Measurements from ENCODE around the gene STK32C. TPM values are rescaled to one million over a fixed set of nuclear protein-coding genes. Genes with fewer than 3 reads are reported as not detected.

STK32C gene
- total and polyA plus RNA-seq, 10 donors = 9.6 to 27.8 (median 15.7) TPM

- intact Hi-C loops (cut with DNase I; ENCODE audit: low total_unique reads) = no loop called here
- Histone ChIP-seq H3K4me1 (peaks cover 0 to 10% (median 0%) of the 10 kb centered on the region in 6 donors), H3K27ac (no peak overlapping the region), H3K36me3 (peaks cover 0 to 5% (median 0%) of the 10 kb centered on the region in 6 donors), H3K4me3 (no peak overlapping the region), H3K9me3 (no peaks in the 10 kb centered on the region), H3K27me3 (replicated peaks in 1 of 7) (peaks cover 0 to 61% (median 18%) of the 10 kb centered on the region in 7 donors)
- WGBS, 5 donors = 84 to 91% (median 88%) methylated on average over 9 to 11 of the region's 11 CpGs
- peak; percentile 22 for DNase-seq
- TF ChIP-seq POLR2A (IDR thresholded peaks at IDR 0.05) = no peak
- TF ChIP-seq CTCF (IDR thresholded peaks at IDR 0.05 in 8 of 11, conservative IDR thresholded peaks at IDR 0.05 in 3 of 11) = no peak
- no peak for TF ChIP-seq POLR2AphosphoS5 (IDR thresholded peaks at IDR 0.05)
Measured at GRCh38 chr10:132174237-132174636, 133.5 kb downstream of the STK32C start.

GRCh38 chr10:132173185-132173584, 134.6 kb downstream of the STK32C start:
- TF ChIP-seq CTCF (IDR thresholded peaks at IDR 0.05 in 8 of 11, conservative IDR thresholded peaks at IDR 0.05 in 3 of 11) = no peak
- no peak for TF ChIP-seq POLR2AphosphoS5 (IDR thresholded peaks at IDR 0.05)
- no peak for TF ChIP-seq POLR2A (IDR thresholded peaks at IDR 0.05)
- H3K4me1 ChIP-seq = peaks cover 0 to 10% (median 0%) of the 10 kb centered on the region in 6 donors
- intact Hi-C loops (cut with DNase I; ENCODE audit: low total_unique reads) = no loop called here
- no peaks in the 10 kb centered on the region for H3K9me3 ChIP-seq
- H3K27me3 ChIP-seq (replicated peaks in 1 of 7) = peaks cover 0 to 60% (median 12%) of the 10 kb centered on the region in 7 donors
- no peak overlapping the region for H3K4me3 ChIP-seq
- DNase-seq = peak; percentile 41
- no peak overlapping the region for H3K27ac ChIP-seq
- H3K36me3 ChIP-seq = peaks cover 0 to 13% (median 0%) of the 10 kb centered on the region in 6 donors
- 90 to 94% (median 90%) methylated on average over 5 of the region's 5 CpGs for WGBS, 5 donors

- H3K9me3 ChIP-seq = no peaks in the 10 kb centered on the region
- DNase-seq = peak; percentile 41
- intact Hi-C loops (cut with DNase I; ENCODE audit: low total_unique reads) = no loop called here
- peaks cover 0 to 10% (median 0%) of the 10 kb centered on the region in 6 donors for H3K4me1 ChIP-seq
- H3K27me3 ChIP-seq (replicated peaks in 1 of 7) = peaks cover 0 to 51% (median 11%) of the 10 kb centered on the region in 7 donors
- peaks cover 0 to 13% (median 0%) of the 10 kb centered on the region in 6 donors for H3K36me3 ChIP-seq
- TF ChIP-seq POLR2AphosphoS5 (IDR thresholded peaks at IDR 0.05) (no peak), POLR2A (IDR thresholded peaks at IDR 0.05) (no peak), CTCF (IDR thresholded peaks at IDR 0.05 in 8 of 11, conservative IDR thresholded peaks at IDR 0.05 in 3 of 11) (no peak)
- no peak overlapping the region for H3K27ac ChIP-seq
- WGBS, 5 donors = 61 to 67% (median 64%) methylated on average over 26 of the region's 26 CpGs
- H3K4me3 ChIP-seq = no peak overlapping the region
Measured at GRCh38 chr10:132172091-132173066, 135.4 kb downstream of the STK32C start.

All from spleen (tissue), 11 donors.